Thoracic aorta (tissue), 2 donors: Measurements from ENCODE around the gene FILIP1. TPM values are rescaled to one million over a fixed set of nuclear protein-coding genes. Genes with fewer than 3 reads are reported as not detected.

Experiments used
- ATAC-seq: fragments of 150-250 bp; one replicate; pipeline ENCODE4 v1.8.0; 2017; ENCODE audit warnings: low read depth; ENCODE audit not compliant: insufficient number of reproducible peaks, low FRiP score
- DNase-seq: peaks from one replicate; pipeline ENCODE4 v3.0.0-alpha.2; 2020; ENCODE audit warnings: low spot score
- H3K27ac ChIP-seq, 2 donors: fragments of 200-600 bp; sonication (generic); 1 replicate in 1 of 2; 2 replicates in 1 of 2; pipeline ENCODE4 v1.5.1; 2016; ENCODE audit warnings: mild to moderate bottlenecking in 2 of 2, moderate library complexity in 2 of 2
- H3K27me3 ChIP-seq: fragments of 200-600 bp; sonication (generic); replicated peaks from 2 replicates; pipeline ENCODE4 v1.6.0; 2016; ENCODE audit warnings: mild to moderate bottlenecking; ENCODE audit not compliant: insufficient read depth
- H3K36me3 ChIP-seq: fragments of 200-600 bp; sonication (generic); one replicate; pipeline ENCODE4 v1.5.1; 2016
- H3K4me1 ChIP-seq, 2 donors: fragments of 200-600 bp; sonication (generic); 1 replicate in 1 of 2; 2 replicates in 1 of 2; pipeline versions ENCODE4 v1.5.1 to v1.6.0; 2016; ENCODE audit warnings: low read depth in 2 of 2, mild to moderate bottlenecking in 1 of 2; ENCODE audit not compliant: control insufficient read depth in 1 of 2
- H3K4me3 ChIP-seq: fragments of 200-600 bp; sonication (generic); 2 replicates; pipeline ENCODE4 v1.5.1; 2016; ENCODE audit warnings: mild to moderate bottlenecking
- H3K9me3 ChIP-seq: fragments of 200-600 bp; sonication (generic); 2 replicates; pipeline ENCODE4 v1.5.1; 2016
- total RNA-seq, 2 donors: library from RNA; depleted of rRNA; stranded (reverse); fragments of >200 nt; gene quantifications; one replicate each; pipeline versions ENCODE4 v1.1.0 to v1.2.3, GENCODE V29; 2016
- TF ChIP-seq, protein P1 (sequence below): fragments of 200-600 bp; sonication (generic); IDR thresholded peaks from one replicate; pipeline ENCODE4 v1.5.1; 2019; ENCODE audit warnings: antibody characterized with exemption

Gene FILIP1
- total RNA-seq, 2 donors from 2014 or later, result 23.4 to 43.8 TPM

DNA sequence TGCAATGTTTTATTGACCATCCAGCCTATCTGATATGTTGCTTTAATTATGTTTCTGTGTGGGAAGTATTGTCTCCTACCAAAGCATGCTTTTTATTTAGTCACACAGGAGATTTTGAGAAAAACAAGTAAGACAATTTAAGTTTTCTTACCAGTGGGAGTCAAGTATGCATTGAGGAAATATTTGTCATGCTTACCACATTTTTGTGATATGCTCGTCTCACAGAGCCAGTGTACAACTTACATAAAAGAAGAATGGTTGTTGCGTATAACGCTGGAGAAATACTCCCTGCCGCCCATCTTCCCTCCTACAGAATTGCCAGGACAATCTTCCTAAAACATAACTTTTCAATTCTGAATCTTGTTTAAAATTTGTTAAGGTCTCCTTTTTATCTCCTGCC is 37.1 kb upstream of the FILIP1 start:
- H3K4me1 ChIP-seq, result no peaks in the 10 kb centered on the region
- no peak overlapping the region for H3K4me3 ChIP-seq
- H3K9me3 ChIP-seq, result no peaks in the 10 kb centered on the region
- DNase-seq, result no peak
- TF ChIP-seq, protein P1, sequence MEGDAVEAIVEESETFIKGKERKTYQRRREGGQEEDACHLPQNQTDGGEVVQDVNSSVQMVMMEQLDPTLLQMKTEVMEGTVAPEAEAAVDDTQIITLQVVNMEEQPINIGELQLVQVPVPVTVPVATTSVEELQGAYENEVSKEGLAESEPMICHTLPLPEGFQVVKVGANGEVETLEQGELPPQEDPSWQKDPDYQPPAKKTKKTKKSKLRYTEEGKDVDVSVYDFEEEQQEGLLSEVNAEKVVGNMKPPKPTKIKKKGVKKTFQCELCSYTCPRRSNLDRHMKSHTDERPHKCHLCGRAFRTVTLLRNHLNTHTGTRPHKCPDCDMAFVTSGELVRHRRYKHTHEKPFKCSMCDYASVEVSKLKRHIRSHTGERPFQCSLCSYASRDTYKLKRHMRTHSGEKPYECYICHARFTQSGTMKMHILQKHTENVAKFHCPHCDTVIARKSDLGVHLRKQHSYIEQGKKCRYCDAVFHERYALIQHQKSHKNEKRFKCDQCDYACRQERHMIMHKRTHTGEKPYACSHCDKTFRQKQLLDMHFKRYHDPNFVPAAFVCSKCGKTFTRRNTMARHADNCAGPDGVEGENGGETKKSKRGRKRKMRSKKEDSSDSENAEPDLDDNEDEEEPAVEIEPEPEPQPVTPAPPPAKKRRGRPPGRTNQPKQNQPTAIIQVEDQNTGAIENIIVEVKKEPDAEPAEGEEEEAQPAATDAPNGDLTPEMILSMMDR, result no peak
- no peak overlapping the region for H3K27ac ChIP-seq
- H3K36me3 ChIP-seq, result no peaks in the 10 kb centered on the region
- ATAC-seq, result no peak
- no peaks in the 10 kb centered on the region for H3K27me3 ChIP-seq

DNA sequence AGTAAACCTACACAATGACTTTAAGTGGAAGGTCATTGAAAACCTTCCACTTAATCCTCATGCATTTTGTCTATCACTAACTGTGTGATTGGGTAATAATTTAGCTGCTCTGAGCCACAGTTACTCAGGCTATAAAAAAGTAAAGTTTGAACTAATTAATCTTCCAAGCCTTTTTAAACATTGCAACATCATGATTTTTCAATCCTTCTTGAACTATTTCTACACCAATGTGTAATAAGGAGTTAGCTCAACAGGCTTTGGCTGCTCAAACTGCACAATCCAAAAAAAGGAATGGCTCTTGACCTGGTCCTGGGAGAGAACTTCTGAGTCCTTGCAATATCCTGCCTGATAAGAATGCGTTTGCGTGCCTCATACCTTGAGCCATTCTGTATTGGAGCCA is 34.8 kb upstream of the FILIP1 start:
- no peak for ATAC-seq

DNA sequence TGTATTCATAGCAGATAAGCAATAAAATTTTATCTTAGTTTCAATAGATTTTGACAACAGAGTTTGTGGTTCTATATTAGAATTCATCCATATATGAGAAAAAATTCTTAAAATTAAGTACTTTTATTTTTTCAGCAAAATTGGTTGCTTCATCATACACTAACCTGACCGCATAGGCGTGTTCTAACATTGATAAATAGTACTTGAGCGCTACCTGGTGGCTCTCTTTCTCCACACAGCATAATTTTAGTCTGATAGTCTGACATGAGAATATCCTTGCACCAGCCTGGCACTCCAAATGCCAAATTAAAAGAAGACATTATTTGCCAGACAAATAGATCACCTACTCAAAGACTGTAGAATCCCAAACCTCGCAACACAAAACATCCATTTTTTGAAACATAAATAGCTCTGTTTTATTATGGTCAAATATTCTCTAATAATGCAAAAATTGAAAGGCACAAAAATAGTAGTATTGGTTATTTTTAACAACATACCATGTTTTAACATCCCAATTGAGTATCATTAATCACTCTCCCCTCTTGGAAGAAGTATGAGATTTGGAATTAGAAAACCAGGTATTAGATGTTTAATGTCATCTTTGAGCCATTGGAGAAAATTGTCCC is 33.0 kb upstream of the FILIP1 start:
- Histone ChIP-seq H3K27me3 (no peaks in the 10 kb centered on the region), H3K4me1 (peaks cover 0 to 8% of the 10 kb centered on the region in 2 donors), H3K36me3 (no peaks in the 10 kb centered on the region), H3K9me3 (no peaks in the 10 kb centered on the region), H3K27ac (no peak overlapping the region), H3K4me3 (no peak overlapping the region)
- ATAC-seq (no peak), DNase-seq (peak; percentile 21)
- TF ChIP-seq, protein P1, result peak; percentile 66

More for the DNA sequence above, 34.8 kb upstream of the FILIP1 start:
- Histone ChIP-seq H3K4me1 (peaks cover 0 to 8% of the 10 kb centered on the region in 2 donors), H3K27ac (no peak overlapping the region), H3K27me3 (no peaks in the 10 kb centered on the region), H3K4me3 (no peak overlapping the region), H3K9me3 (no peaks in the 10 kb centered on the region), H3K36me3 (no peaks in the 10 kb centered on the region)
- DNase-seq, result no peak
- TF ChIP-seq, protein P1, result no peak

DNA sequence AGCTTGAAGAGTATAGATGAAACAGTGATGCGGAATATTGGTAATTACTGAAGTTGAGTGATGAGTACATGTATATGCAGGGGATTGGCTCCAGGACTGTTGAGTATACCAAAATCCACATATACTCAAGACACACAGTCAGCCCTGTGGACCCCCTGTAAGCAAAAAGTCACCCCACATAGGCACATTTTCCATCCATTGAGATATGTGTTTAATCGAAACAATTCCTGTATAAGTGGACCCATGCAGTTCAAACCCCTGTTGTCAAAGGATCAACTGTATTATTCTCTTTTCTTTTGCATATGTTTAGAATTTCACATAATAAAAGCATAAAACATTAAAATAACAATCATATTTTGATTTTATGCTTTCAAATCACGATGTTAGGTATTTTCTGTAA is 32.1 kb upstream of the FILIP1 start:
- H3K4me1 ChIP-seq, result peaks cover 0 to 8% of the 10 kb centered on the region in 2 donors
- H3K36me3 ChIP-seq, result no peaks in the 10 kb centered on the region
- DNase-seq, result no peak
- H3K27ac ChIP-seq, result no peak overlapping the region
- no peak overlapping the region for H3K4me3 ChIP-seq
- TF ChIP-seq, protein P1, result no peak
- H3K27me3 ChIP-seq, result no peaks in the 10 kb centered on the region
- H3K9me3 ChIP-seq, result no peaks in the 10 kb centered on the region
- ATAC-seq, result no peak

DNA sequence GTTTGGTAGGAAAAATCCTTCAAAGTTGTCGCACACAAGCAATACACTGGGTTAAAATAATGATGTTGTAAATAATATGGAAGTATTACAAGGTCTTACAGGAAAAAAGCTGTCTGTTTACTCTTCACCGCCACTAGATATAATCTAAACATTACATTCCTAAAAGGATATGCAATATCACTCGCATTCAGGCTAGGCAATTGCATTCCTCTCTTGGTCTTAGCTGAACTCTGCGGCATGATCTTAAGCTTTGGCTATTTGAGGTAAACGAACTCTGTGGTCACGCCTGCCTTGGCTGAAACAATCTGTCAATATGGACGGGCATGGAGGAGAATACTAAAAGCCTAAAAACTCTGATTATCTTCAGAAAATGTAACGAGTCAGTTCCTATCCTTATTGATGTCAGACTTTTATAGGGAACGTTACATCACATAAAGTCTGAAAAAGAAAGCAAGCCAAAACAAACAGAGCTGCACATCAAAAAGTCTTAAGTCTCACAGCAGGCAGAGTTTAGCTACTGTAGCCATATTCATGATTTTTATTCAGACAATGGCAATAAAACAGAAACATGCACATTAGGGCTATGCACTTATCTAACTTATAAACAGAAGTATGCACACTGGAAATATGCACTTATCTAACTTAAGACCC is 30.8 kb upstream of the FILIP1 start:
- H3K27ac ChIP-seq, result no peak overlapping the region
- no peak for ATAC-seq
- H3K4me3 ChIP-seq, result peak overlapping the region; percentile 31

More for the DNA sequence above, 30.8 kb upstream of the FILIP1 start:
- Histone ChIP-seq H3K4me1 (peaks cover 0 to 8% of the 10 kb centered on the region in 2 donors), H3K9me3 (no peaks in the 10 kb centered on the region), H3K27me3 (no peaks in the 10 kb centered on the region), H3K36me3 (no peaks in the 10 kb centered on the region)
- no peak for DNase-seq
- TF ChIP-seq, protein P1, result no peak
